Stimulated activated CD8-positive, alpha-beta memory T cell treated with anti-CD3 and anti-CD28 coated beads, Interleukin-4, amount 100 ng/mL, for 4 hours (primary cell): ENCODE measurements around the gene ADCK1.
"Not testable (repeated sequence)": the region's sequence is repeated elsewhere in the genome, so short reads cannot be mapped to it uniquely, and the experiment has no call there.

Experiments
- DNase-seq, 2 donors: peaks; one replicate each; pipeline ENCODE4 v3.0.0-alpha.2; 2020; ENCODE audit warnings: low read depth in 2 of 2, low spot score in 1 of 2

Gene ADCK1

GRCh38 chr14:77931441-77931840 is 131.5 kb downstream of the ADCK1 start:
- DNase-seq, result no peak

- no peak for DNase-seq
Observed at GRCh38 chr14:77936138-77936639, 136.3 kb downstream of the ADCK1 start.

- DNase-seq, result no peak
Observed at GRCh38 chr14:77947372-77947771, 147.5 kb downstream of the ADCK1 start.

GRCh38 chr14:77950371-77951063 is 150.6 kb downstream of the ADCK1 start:
- no peak for DNase-seq

DNA sequence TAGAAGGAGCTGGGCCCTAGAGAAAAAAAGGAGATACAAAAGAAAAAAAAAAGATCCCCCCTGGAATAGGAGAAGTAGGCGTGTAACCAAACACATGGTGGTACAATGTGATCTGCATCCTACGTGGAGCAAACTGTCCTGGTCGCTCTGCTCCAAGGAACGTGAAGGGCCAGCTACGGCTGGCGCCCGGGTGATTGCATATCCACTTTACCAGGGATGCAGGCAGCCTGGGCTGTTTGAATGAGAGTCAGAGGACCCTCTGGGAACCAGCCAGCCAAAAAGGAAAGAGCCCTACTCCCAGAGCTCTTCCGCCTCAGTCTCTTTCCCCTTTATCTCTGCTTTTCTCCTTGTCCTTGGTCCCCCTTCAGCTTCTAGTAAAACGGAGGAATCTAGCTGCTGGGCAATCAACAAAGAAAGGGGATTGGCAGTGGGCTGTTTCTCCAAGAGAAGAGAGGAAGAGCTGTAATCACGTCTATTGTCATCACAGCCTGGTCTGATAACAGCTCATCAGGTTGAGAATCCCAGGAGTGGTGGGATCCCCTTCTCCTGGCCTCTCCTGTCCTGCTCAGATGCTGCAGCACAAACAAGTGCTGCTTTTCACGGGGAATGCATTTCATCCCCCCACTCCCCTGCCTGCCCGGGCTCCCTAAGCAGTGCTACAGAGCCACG is 156.0 kb downstream of the ADCK1 start:
- no peak for DNase-seq

DNA sequence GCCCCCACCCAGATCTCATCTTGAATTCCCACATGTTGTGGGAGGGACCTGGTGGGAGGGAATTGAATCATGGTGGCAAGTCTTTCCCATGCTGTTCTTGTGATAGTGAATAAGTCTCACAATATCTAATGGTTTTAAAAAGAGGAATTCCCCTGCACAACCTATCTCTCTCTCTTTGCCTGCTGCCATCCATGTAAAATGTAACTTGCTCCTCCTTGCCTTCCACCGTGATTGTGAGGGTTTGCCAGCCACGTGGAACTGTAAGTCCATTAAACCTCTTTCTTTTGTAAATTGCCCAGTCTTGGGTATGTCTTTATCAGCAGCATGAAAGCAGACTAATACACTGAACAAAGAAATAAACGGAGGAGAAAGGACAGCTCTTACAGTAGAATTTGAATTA is 159.8 kb downstream of the ADCK1 start:
- DNase-seq, result not testable (repeated sequence)

DNA sequence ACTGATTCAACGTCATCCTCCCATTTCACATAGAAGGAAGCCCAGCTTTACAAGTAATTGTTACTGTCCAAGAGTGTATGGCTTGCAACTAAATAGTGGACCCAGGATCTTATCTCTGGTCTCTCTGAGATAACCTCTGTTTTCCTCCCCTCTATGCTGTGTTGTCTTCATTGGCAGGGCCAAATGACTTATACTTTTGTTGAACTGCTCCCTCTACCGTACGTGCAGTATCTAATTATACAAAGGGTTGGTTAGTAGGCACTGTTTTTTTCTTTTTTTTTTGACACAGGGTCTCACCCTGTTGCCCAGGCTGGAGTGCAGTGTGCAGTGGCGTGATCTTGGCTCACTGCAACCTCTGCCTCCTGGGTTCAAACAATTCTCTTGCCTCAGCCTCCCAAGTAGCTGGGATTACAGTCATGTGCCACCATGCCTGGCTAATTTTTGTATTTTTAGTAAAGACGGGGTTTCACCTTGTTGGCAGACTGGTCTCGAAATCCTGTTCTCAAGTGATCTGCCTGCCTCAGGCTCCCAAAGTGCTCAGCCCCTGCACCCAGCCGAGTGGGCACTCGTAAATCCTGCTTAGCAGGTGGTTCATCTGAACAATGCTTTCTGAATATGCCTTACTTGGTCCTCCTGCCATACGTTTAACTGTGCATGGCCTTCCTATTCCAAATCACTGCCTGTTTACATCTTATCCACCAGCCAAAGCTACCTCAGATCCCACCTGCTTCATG is 162.1 kb downstream of the ADCK1 start:
- DNase-seq, result no peak

GRCh38 chr14:77962731-77963520 is 163.0 kb downstream of the ADCK1 start:
- DNase-seq, result no peak

DNA sequence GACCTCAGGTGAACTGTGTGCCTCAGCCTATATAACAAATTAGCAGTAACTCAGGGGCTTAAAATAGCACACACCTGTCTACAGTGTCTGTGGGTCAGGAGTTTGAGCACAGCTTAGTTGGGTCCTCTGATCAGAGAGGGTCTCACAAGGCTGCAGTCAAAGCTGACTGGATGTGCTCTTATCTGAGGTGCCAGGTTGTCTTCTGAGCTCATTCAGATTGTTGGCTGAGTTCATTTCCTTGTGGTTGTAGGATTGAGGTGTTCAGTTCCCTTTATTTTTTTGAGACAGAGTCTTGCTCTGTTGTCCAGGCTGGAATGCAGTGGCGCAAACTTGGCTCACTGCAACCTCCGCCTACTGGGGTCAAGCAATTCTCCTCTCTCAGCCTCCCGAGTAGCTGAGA is 164.7 kb downstream of the ADCK1 start:
- DNase-seq, result no peak

DNA sequence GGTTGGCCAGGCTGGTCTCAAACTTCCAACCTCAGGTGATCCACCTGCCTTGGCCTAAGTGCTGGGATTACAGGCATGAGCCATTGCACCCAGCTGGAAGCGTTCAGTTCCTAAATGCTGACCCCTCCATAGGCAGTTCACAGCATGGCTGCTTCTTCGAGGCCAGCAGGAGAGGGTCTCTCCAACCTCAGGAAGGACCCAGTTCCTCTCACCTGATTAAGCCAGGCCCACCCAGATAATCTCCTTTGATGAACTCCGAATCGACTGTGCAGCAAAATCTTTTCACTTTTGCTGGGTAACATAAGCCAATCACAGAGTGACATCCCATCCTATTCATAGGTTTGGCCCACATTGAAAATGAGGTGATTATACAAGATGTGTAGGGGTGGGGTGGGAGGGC is 165.1 kb downstream of the ADCK1 start:
- no peak for DNase-seq

- DNase-seq, result no peak
Observed at GRCh38 chr14:77965919-77966435, 166.1 kb downstream of the ADCK1 start.

DNA sequence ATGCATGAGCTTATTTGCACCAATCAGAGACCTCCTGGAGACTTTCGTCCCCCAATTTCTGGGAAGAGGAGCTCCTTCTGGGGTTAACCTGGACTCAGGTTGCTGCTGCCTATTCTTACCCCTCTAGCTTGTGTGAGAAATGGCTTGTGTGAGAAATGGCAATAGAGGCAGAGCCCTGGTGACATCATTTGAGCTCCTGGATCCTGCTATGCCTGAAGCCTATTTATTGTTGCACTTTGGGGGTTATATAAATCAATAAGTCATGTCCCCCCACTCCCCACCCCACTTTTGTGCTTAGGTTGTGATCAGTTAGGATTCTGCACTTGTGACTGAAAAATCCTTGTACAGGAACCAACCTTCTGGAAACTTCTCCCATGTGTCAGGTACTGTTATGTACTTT is 167.2 kb downstream of the ADCK1 start:
- no peak for DNase-seq

GRCh38 chr14:77970646-77971045 is 170.7 kb downstream of the ADCK1 start:
- no peak for DNase-seq

GRCh38 chr14:77973246-77973645 is 173.3 kb downstream of the ADCK1 start:
- no peak for DNase-seq

- no peak for DNase-seq
Observed at GRCh38 chr14:77976591-77976990, 176.7 kb downstream of the ADCK1 start.

GRCh38 chr14:77979171-77979570 is 179.3 kb downstream of the ADCK1 start:
- DNase-seq, result no peak

DNA sequence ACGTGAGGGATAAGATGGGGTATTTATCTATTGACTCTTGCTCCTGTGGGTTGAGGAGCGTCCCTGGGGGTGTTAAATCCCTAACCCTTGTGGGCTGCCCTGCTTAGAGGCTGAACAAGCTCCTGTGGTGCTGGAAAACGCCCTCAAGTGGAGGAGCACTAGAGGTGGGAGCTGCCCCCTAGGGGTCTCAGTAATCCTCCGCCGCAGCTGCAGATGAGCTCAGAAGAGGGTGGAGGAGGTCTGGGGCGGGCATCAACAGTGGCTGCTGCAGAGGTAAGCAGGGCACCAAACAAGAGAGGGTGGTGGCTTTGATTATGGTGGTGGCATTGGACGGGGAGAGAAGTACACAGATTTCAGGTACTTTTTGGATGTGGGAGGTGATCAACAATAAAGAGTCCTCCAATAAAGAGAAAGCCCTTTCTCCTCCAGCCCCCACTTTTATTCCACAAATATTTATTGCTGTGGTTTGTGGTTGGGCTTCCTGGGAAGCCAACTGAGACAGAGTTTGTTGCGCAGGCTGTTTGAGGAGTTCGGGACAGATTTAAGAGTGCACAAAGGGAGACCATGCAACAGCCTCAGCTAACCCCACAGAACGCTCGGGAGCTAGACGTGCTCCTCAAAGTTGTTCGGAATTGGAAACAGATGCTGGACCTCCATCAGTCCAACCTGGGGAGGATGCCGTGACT is 179.9 kb downstream of the ADCK1 start:
- DNase-seq, result no peak

- DNase-seq, result no peak
Observed at GRCh38 chr14:77980475-77981321, 180.8 kb downstream of the ADCK1 start.
